ENCODE data around the gene YTHDC1. TPM values are rescaled to one million over a fixed set of nuclear protein-coding genes. Genes with fewer than 3 reads are reported as not detected.

The YTHDC1 gene
- total RNA-seq, 1 experiment from 2014 or later: 44.5 TPM

- Histone ChIP-seq H3K9me3 (ENCODE audit: control insufficient read depth, insufficient read depth, low read depth, low read length) (no peaks in the 10 kb centered on the region), H3K27ac (ENCODE audit: low read length) (no peak overlapping the region), H3K4me1 (ENCODE audit: control insufficient read depth, insufficient read depth, low read length) (no peaks in the 10 kb centered on the region; the same call in 1 of the 2 replicates), H3K27me3 (ENCODE audit: control insufficient read depth, insufficient read depth, low read length) (no peaks in the 10 kb centered on the region), H3K4me3 (ENCODE audit: low read depth in 2 of 2, low read length in 2 of 2) (no peak overlapping the region), H3K36me3 (ENCODE audit: control insufficient read depth, insufficient read depth, low read length) (no peaks in the 10 kb centered on the region)
- DNase-seq (ENCODE audit: low read depth, low spot score) (no peak), ATAC-seq (no peak)
- intact Hi-C loops (cut with micrococcal nuclease; ENCODE audit: unreplicated experiment) (no loop called here), in situ Hi-C loops (cut with HindIII; ENCODE audit: low pct_unique_long_range_greater_than_20kb, low sequenced_read_pairs) (no loop called here)
- ChIA-PET POLR2A (no interaction called here), CTCF (no interaction called here)
- TF ChIP-seq REST (IDR thresholded peaks at IDR 0.05; ENCODE audit: insufficient read depth in 1 of 2, low read depth in 2 of 2, low read length in 1 of 2) (no peak), CTCF (IDR thresholded peaks at IDR 0.05) (no peak), TCF7L2 (IDR thresholded peaks at IDR 0.05; ENCODE audit: low read depth, low read length) (no peak), SIN3A (IDR thresholded peaks at IDR 0.05; ENCODE audit: borderline replicate concordance, insufficient read depth, low read depth, low read length) (no peak), POLR2AphosphoS5 (IDR thresholded peaks at IDR 0.05; ENCODE audit: low read depth, low read length) (no peak)
- BruUV-seq (replicated peaks): no TSS peak
Observed at GRCh38 chr4:68366600-68366999, 16.7 kb upstream of the YTHDC1 start.

GRCh38 chr4:68365068-68365467 lies 15.2 kb upstream of the YTHDC1 start:
- BruUV-seq (replicated peaks): no TSS peak
- in situ Hi-C loops (cut with HindIII; ENCODE audit: low pct_unique_long_range_greater_than_20kb, low sequenced_read_pairs) (no loop called here), intact Hi-C loops (cut with micrococcal nuclease; ENCODE audit: unreplicated experiment) (no loop called here)
- no peaks in the 10 kb centered on the region; the same call in 1 of the 2 replicates for H3K4me1 ChIP-seq (ENCODE audit: control insufficient read depth, insufficient read depth, low read length)
- DNase-seq (ENCODE audit: low read depth, low spot score) (no peak), ATAC-seq (no peak)
- TF ChIP-seq POLR2AphosphoS5 (IDR thresholded peaks at IDR 0.05; ENCODE audit: low read depth, low read length) (no peak), TCF7L2 (IDR thresholded peaks at IDR 0.05; ENCODE audit: low read depth, low read length) (no peak), CTCF (IDR thresholded peaks at IDR 0.05) (no peak), REST (IDR thresholded peaks at IDR 0.05; ENCODE audit: insufficient read depth in 1 of 2, low read depth in 2 of 2, low read length in 1 of 2) (no peak), SIN3A (IDR thresholded peaks at IDR 0.05; ENCODE audit: borderline replicate concordance, insufficient read depth, low read depth, low read length) (no peak)
- ChIA-PET CTCF (no interaction called here), POLR2A (no interaction called here)
- H3K27ac ChIP-seq (ENCODE audit: low read length): no peak overlapping the region
- no peaks in the 10 kb centered on the region for H3K9me3 ChIP-seq (ENCODE audit: control insufficient read depth, insufficient read depth, low read depth, low read length)
- H3K4me3 ChIP-seq (ENCODE audit: low read depth in 2 of 2, low read length in 2 of 2): no peak overlapping the region
- no peaks in the 10 kb centered on the region for H3K27me3 ChIP-seq (ENCODE audit: control insufficient read depth, insufficient read depth, low read length)
- no peaks in the 10 kb centered on the region for H3K36me3 ChIP-seq (ENCODE audit: control insufficient read depth, insufficient read depth, low read length)

All from Panc1 (cell line).